HCT116 (cell line): ENCODE results near the gene ARHGEF10L. TPM values are rescaled to one million over a fixed set of nuclear protein-coding genes. Genes with fewer than 3 reads are reported as not detected.

Source experiments
- ATAC-seq: fragments of 200-7000 bp; cut with Tn5 transposase; 2 replicates; pipeline ENCODE4 v1.9.1; 2020; ENCODE audit warnings: mild to moderate bottlenecking, moderate library complexity
- BruUV-seq: library from RNA; stranded (reverse); fragments of 400-500 nt; replicated peaks from 2 replicates; lab custom pipeline; 2021; lab: Mats Ljungman, UMichigan
- CTCF ChIA-PET: fragments of 300-600 bp; sonication (Branson Sonifier 250); formaldehyde crosslinking; loops from one replicate; lab custom pipeline; 2021; ENCODE audit warnings: antibody characterized with exemption; lab: Charles Lee
- POLR2A ChIA-PET: fragments of 300-600, 350-600 bp; sonication (Branson Sonifier 250); formaldehyde crosslinking; loops from one replicate; lab custom pipeline; 2021; ENCODE audit warnings: antibody characterized with exemption; lab: Charles Lee
- RAD21 ChIA-PET, 2 experiments: fragments of 300-600 bp; sonication (Branson Sonifier 250); formaldehyde crosslinking; loops; one replicate each; lab custom pipeline; 2023; ENCODE audit warnings: low total read pairs in 2 of 2; ENCODE audit not compliant: uncharacterized antibody in 2 of 2, unreplicated experiment in 2 of 2, low non-redundant PET in 1 of 2; lab: Charles Lee
- DNase-seq: peaks from one replicate; pipeline ENCODE4 v3.0.0-alpha.2; 2010; ENCODE audit warnings: low read depth, low spot score
- H2AFZ ChIP-seq: fragments of 200-600 bp; shearing (Covaris generic), sonication (generic); 2 replicates; pipeline ENCODE4 v1.6.1; 2017; ENCODE audit warnings: low read depth, mixed run types, mixed read lengths, antibody characterized with exemption, low read length; ENCODE audit not compliant: poor library complexity, severe bottlenecking
- H3K27ac ChIP-seq: 2 replicates; pipeline ENCODE4 v1.5.1; 2012; ENCODE audit warnings: low read depth, low read length
- H3K27me3 ChIP-seq: fragments of 200-600 bp; sonication (generic); 2 replicates; pipeline ENCODE4 v1.6.1; 2016; ENCODE audit warnings: mixed run types, low read length, mixed read lengths; ENCODE audit not compliant: insufficient read depth
- H3K36me3 ChIP-seq, 2 experiments: fragments of 200-500 bp in 1 of 2; fragments of 200-600 bp in 1 of 2; sonication (Bioruptor generic) in 1 of 2; sonication (generic) in 1 of 2; 2 replicates each; pipeline versions ENCODE4 v1.5.1 to v1.6.1; 2014 to 2016; ENCODE audit warnings: low read length in 2 of 2, inconsistent platforms in 1 of 2, mixed read lengths in 1 of 2, mixed run types in 1 of 2; ENCODE audit not compliant: insufficient read depth in 2 of 2, control insufficient read depth in 1 of 2
- H3K4me1 ChIP-seq, 2 experiments: fragments of 200-600 bp in 1 of 2; sonication (generic) in 1 of 2; 2 replicates each; pipeline versions ENCODE4 v1.5.1 to v1.6.1; 2012 to 2017; ENCODE audit warnings: low read length in 2 of 2, inconsistent platforms in 1 of 2, mild to moderate bottlenecking in 1 of 2, mixed read lengths in 1 of 2, mixed run types in 1 of 2, moderate library complexity in 1 of 2; ENCODE audit not compliant: insufficient read depth in 2 of 2, control insufficient read depth in 1 of 2
- H3K4me2 ChIP-seq: fragments of 200-600 bp; sonication (generic); 2 replicates; pipeline ENCODE4 v1.6.1; 2017; ENCODE audit warnings: mixed run types, low read length, mixed read lengths
- H3K4me3 ChIP-seq, 2 experiments: fragments of 200-600 bp in 1 of 2; sonication (generic) in 1 of 2; replicated peaks in 1 of 2; 2 replicates each; pipeline ENCODE4 v1.5.1; 2011 to 2016; ENCODE audit warnings: low read length in 2 of 2, control low read depth in 1 of 2, low read depth in 1 of 2, mild to moderate bottlenecking in 1 of 2, mixed read lengths in 1 of 2, mixed run types in 1 of 2
- H3K79me2 ChIP-seq: fragments of 200-600 bp; sonication (generic); 2 replicates; pipeline ENCODE4 v1.6.1; 2017; ENCODE audit warnings: mild to moderate bottlenecking, mixed run types, low read length, moderate library complexity, mixed read lengths; ENCODE audit not compliant: insufficient read depth
- H3K9ac ChIP-seq: fragments of 200-600 bp; sonication (generic); 2 replicates; pipeline ENCODE4 v1.6.1; 2016; ENCODE audit warnings: low read length, mixed read lengths
- H3K9me2 ChIP-seq: fragments of 200-600 bp; sonication (generic), shearing (Covaris generic); 2 replicates; pipeline ENCODE4 v1.6.1; 2017; ENCODE audit warnings: mixed run types, mild to moderate bottlenecking, moderate library complexity; ENCODE audit not compliant: insufficient read depth
- H3K9me3 ChIP-seq, 2 experiments: fragments of 200-500 bp in 1 of 2; fragments of 200-600 bp in 1 of 2; sonication (Bioruptor generic) in 1 of 2; sonication (generic) in 1 of 2; 2 replicates each; pipeline ENCODE4 v1.6.1; 2014 to 2017; ENCODE audit warnings: low read length in 2 of 2, mixed read lengths in 2 of 2, inconsistent platforms in 1 of 2, low read depth in 1 of 2, mild to moderate bottlenecking in 1 of 2, mixed run types in 1 of 2, moderate library complexity in 1 of 2; ENCODE audit not compliant: control insufficient read depth in 1 of 2, insufficient read depth in 1 of 2
- H4K20me1 ChIP-seq: fragments of 200-600 bp; sonication (generic), shearing (Covaris generic); 2 replicates; pipeline ENCODE4 v1.6.1; 2017; ENCODE audit warnings: mixed run types, mild to moderate bottlenecking, moderate library complexity; ENCODE audit not compliant: insufficient read depth
- ATF3 ChIP-seq: IDR thresholded peaks from 2 replicates; pipeline ENCODE4 v1.6.1; 2012
- ELF1 ChIP-seq: IDR thresholded peaks from 2 replicates; pipeline ENCODE4 v1.6.1; 2012; ENCODE audit warnings: low read depth, borderline replicate concordance
- EZH2phosphoT487 ChIP-seq: fragments of 200-600 bp; IDR thresholded peaks from 2 replicates; pipeline ENCODE4 v1.6.1; 2018; ENCODE audit warnings: antibody characterized with exemption, borderline replicate concordance
- FOSL1 ChIP-seq: IDR thresholded peaks from 2 replicates; pipeline ENCODE4 v1.6.1; 2012; ENCODE audit warnings: low read depth
- JUND ChIP-seq: IDR thresholded peaks from 2 replicates; pipeline ENCODE4 v1.6.1; 2012
- MAX ChIP-seq: IDR thresholded peaks from 2 replicates; pipeline ENCODE4 v1.6.1; 2012
- POLR2AphosphoS5 ChIP-seq: IDR thresholded peaks from 2 replicates; pipeline ENCODE4 v1.6.1; 2011; ENCODE audit warnings: mild to moderate bottlenecking, low read depth, low read length, moderate library complexity
- RAD21 ChIP-seq: IDR thresholded peaks from 2 replicates; pipeline ENCODE4 v1.6.1; 2012; ENCODE audit warnings: low read depth, mild to moderate bottlenecking
- SIN3A ChIP-seq: IDR thresholded peaks from 2 replicates; pipeline ENCODE4 v1.6.1; 2012; ENCODE audit warnings: low read depth
- SP1 ChIP-seq: IDR thresholded peaks from 2 replicates; pipeline ENCODE4 v1.6.1; 2012; ENCODE audit warnings: low read depth
- SRF ChIP-seq: IDR thresholded peaks from 2 replicates; pipeline ENCODE4 v1.6.1; 2012; ENCODE audit warnings: low read depth
- TCF7L2 ChIP-seq: IDR thresholded peaks from 2 replicates; pipeline ENCODE4 v1.7.0; 2011; ENCODE audit warnings: borderline replicate concordance, inconsistent platforms; ENCODE audit not compliant: insufficient read depth, insufficient read length; ENCODE audit errors: extremely low read depth
- ZFX ChIP-seq: fragments of 450-650 bp; IDR thresholded peaks from 2 replicates; pipeline ENCODE4 v1.6.1; 2017
- intact Hi-C: fragments of 100-400 bp; cut with micrococcal nuclease; formaldehyde crosslinking; loops from 2 replicates; pipeline ENCODE4 v1.10.0; 2022
- total RNA-seq: library from RNA; stranded (reverse); gene quantifications from one replicate; pipeline ENCODE4 v1.2.1, GENCODE V29; 2021; ENCODE audit not compliant: unreplicated experiment
- TF ChIP-seq, protein P1 (sequence below): IDR thresholded peaks from 2 replicates; pipeline ENCODE4 v1.6.1; 2011; ENCODE audit warnings: mild to moderate bottlenecking, low read length, moderate library complexity; ENCODE audit not compliant: insufficient replicate concordance; ENCODE audit errors: extremely low read depth

Gene ARHGEF10L
- total RNA-seq, 1 experiment from 2014 or later, result 14.7 TPM

- intact Hi-C loops, result no loop called here
These were observed 203.6 kb downstream of the ARHGEF10L start for GRCh38 chr1:17743008-17743647.

More at GRCh38 chr1:17743008-17743647, 203.6 kb downstream of the ARHGEF10L start:
- Histone ChIP-seq H2AFZ (no peak overlapping the region), H4K20me1 (no peaks in the 10 kb centered on the region), H3K27me3 (peaks cover 9% of the 10 kb centered on the region; the same call in 1 of the 2 replicates), H3K9me2 (no peaks in the 10 kb centered on the region), H3K9me3 (no peaks in the 10 kb centered on the region), H3K36me3 (no peaks in the 10 kb centered on the region), H3K9ac (no peak overlapping the region), H3K4me1 (no peaks in the 10 kb centered on the region), H3K4me3 (no peak overlapping the region), H3K79me2 (no peaks in the 10 kb centered on the region), H3K4me2 (no peak overlapping the region), H3K27ac (no peak overlapping the region)
- RAD21 ChIA-PET, result no interaction called here
- ATAC-seq, result no peak
- BruUV-seq, result no TSS peak
- TF ChIP-seq ATF3 (no peak), MAX (no peak), SRF (no peak), JUND (no peak), RAD21 (no peak), SP1 (no peak), SIN3A (no peak), POLR2AphosphoS5 (no peak), ZFX (no peak), ELF1 (no peak), TCF7L2 (no peak), EZH2phosphoT487 (no peak), FOSL1 (no peak)
- TF ChIP-seq, protein P1, sequence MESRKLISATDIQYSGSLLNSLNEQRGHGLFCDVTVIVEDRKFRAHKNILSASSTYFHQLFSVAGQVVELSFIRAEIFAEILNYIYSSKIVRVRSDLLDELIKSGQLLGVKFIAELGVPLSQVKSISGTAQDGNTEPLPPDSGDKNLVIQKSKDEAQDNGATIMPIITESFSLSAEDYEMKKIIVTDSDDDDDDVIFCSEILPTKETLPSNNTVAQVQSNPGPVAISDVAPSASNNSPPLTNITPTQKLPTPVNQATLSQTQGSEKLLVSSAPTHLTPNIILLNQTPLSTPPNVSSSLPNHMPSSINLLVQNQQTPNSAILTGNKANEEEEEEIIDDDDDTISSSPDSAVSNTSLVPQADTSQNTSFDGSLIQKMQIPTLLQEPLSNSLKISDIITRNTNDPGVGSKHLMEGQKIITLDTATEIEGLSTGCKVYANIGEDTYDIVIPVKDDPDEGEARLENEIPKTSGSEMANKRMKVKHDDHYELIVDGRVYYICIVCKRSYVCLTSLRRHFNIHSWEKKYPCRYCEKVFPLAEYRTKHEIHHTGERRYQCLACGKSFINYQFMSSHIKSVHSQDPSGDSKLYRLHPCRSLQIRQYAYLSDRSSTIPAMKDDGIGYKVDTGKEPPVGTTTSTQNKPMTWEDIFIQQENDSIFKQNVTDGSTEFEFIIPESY, result no peak
- DNase-seq, result no peak
- CTCF ChIA-PET, result no interaction called here
- POLR2A ChIA-PET, result no interaction called here
